ENCODE results near the gene TRMT2A.

DNA sequence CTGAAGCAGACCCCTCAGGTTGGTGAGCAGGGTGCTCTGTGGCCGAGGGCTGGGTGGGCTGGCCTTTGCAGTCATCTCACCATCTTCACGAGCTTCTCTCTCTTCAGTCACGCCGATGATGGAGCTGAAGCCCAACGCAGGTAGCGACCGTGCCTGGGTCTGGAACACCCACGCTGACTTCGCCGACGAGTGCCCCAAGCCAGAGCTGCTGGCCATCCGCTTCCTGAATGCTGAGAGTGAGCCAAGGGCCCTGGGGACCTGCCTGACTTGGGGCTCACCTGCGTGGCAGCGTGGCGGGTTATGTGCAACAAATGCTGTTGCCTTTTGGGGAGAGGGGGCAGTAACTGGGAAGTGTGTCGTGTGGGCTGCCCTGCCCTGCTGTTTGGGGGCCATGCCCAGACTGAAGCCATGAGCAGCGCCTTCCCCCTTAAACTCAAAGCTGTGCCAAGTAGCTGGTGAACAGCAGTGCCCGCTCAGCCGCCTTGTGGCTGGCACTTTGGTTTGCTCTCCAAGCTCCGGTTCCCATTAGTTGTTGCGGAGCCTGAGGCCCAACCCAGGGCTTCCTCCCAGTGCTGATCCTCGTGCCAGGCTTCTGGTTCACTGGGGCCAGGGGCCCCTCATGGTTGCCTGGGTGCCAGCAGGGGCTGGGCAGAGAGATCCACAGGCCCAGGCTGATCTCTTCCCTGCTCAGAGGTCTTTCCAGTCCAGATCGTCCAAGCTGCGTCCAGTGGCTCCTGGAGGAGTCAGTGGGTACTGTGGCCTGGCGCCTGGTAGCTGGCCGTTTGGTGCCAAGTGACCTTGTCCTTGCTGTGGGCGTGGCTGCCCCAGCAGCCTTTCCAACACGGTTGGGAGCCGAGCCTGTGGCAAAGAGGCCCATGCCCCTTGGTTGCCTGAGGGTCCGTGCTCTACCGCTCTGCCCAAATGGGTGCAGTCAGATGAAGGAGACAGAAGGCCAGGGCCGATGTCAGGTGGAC is 8.5 kb upstream of the TRMT2A start:
- TF ChIP-seq, protein P1, sequence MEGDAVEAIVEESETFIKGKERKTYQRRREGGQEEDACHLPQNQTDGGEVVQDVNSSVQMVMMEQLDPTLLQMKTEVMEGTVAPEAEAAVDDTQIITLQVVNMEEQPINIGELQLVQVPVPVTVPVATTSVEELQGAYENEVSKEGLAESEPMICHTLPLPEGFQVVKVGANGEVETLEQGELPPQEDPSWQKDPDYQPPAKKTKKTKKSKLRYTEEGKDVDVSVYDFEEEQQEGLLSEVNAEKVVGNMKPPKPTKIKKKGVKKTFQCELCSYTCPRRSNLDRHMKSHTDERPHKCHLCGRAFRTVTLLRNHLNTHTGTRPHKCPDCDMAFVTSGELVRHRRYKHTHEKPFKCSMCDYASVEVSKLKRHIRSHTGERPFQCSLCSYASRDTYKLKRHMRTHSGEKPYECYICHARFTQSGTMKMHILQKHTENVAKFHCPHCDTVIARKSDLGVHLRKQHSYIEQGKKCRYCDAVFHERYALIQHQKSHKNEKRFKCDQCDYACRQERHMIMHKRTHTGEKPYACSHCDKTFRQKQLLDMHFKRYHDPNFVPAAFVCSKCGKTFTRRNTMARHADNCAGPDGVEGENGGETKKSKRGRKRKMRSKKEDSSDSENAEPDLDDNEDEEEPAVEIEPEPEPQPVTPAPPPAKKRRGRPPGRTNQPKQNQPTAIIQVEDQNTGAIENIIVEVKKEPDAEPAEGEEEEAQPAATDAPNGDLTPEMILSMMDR (IDR thresholded peaks at IDR 0.05) = no peak
- TF ChIP-seq EP300 (IDR thresholded peaks at IDR 0.05) (no peak), POLR2A (IDR thresholded peaks at IDR 0.05) (no peak)
